SKM-1 (cell line): Measurements from ENCODE around the gene NLGN4Y.

ENCODE experiments used
- DNase-seq: peaks from one replicate; lab custom pipeline; 2025; ENCODE audit not compliant: unreplicated experiment; lab: John Stamatoyannopoulos, UW

NLGN4Y gene

DNA sequence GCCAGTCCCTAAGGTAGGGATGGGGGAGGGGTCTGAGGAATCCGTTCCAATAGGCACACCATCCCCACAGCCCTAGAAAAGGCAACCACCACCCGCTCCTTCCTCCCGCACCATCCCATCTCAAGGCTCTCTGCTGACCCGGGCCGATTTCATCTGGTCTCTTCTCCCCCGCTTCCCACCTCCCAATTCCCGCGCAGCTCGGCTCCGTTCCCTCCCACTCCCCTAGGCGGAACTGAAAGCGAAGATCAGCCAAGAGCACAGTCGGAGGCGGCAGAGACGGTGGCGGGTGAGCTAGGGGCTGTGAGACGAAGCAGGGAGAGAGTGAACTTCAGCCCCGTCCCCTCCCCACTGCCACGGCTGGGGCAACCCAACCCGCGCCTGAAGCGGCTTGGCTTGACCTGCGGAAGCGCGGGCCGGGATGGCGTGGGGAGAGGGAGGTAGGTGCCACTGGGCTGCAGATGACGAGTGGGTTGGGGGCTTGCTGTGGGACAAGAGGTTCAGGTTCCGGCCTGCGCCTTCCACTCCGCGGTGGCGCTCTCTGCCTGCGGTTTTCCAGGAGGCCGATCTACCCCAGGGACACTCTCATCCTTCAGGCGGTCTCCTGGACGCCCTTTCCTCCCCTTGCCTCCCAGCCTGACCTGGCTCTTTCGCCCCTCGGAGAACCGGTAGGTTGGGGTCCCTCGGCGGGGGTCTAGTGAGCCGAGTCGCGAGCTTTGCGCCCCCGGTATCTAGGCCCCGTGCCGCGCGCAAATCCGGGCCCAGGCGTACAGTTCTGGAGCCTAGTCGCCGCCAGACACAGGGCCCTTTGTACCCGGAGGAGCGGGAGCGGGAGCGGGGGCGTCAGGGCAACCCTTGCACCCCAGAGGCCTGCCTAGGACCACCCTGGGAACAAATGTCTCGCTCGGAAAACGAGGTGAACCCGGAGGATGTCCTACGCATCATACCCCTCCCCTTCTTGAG, at the start of gene NLGN4Y:
TSS of gene NLGN4Y (plus strand) at position 258 of the 960 bp plus-strand sequence. CDS start 97,591 bp downstream, outside the sequence.
- DNase-seq, result peak; percentile 18

- no peak for DNase-seq
Observed at GRCh38 chrY:14485935-14486334, 38.4 kb upstream of the NLGN4Y start.

DNA sequence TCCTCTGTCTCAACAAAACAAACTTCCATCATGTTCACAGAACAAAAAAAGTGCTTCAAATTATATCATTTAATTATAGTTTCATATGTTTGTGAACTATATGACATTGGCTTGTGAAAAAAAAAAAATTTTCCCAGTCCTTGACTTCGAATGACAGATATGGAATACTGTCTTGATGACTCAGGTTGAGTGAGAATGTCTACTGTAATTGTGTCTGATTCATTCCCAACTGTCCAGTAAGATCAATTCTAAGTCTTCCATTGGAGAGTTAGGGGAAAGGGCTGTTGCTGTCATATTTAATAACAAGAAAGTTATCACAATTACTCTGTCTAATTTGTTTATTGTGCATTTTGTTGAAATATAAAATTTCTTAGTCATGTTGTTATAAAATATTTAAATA, 34.1 kb upstream of the NLGN4Y start:
- no peak for DNase-seq

DNA sequence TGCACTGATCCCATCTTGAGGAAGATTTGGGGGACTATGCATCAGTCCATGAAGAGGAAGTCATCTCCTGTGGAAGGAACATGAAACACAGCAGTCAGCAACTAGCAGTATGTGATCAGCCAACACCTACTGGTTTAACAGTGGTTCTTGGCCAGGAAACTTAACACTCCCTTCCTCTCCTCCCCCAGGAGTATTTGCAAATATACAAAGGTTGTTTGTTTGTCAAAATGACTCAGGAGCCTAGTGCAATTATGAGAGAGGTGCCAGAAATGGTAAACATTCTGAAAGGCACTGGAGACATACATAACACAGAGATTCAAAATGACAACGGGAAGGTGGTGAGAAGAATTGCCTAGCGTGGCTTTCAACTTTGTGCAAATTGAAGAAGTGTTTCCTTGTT, 26.3 kb upstream of the NLGN4Y start:
- DNase-seq, result no peak

DNA sequence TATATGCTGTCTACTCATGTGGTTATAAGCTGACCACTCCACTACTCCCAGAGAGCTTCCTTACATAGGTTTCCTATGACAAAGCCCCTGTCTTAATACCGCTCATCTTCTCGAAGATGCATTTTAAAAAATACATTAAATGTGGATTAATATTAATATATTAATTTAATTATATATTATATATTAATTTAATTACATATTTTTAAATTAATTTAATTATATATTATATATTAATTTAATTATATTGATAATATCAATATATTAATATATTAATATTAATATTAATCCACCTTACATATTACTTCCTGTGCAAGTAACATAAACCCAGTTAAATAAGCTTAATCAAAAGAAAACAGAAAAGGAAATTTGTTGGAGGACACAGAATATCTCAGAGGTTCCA, 19.7 kb upstream of the NLGN4Y start:
- DNase-seq, result no peak

- no peak for DNase-seq
Observed at GRCh38 chrY:14522379-14522950, 1.9 kb upstream of the NLGN4Y start.

DNA sequence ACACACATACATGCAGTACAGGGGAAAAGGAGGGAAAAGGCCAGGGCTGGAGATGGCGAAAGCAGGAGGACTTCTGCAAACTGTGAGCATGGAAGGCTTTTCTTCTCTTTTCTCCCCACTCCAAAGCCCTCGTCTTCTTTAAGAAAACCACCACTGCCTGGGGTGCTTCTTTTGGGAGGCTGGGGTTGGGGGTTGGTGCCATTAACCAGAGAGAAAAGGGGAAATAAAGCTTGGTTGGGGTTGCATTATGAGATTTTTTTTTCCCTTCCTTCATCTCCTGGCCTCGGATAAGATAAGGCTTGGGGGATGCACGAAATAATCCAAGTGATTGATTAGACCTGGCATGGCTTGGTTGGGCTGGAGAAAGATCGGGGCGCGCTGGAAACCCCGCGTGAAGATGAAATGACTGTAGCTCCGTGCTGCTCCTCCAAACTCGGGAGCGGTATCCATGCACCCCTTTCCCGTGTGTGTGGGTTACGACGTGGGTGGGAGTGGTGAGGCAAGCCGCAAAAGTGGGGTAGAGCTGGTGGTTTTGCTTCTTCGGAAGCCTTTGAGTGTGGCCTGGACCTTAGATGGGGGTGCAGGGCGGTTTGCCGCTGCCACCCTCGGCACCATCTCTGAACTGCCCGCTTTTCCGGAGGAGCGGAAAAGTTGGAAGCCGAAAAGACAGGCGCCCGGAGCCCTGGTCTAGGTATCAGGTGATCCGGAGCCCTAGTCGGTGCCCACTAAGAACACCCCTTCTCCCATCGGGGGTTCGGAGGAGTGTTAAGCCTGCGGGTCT, 648 bp upstream of the NLGN4Y start:
- DNase-seq, result peak; percentile 38

GRCh38 chrY:14525315-14525714, 986 bp downstream of the NLGN4Y start:
- DNase-seq, result no peak

- DNase-seq, result no peak
Observed at GRCh38 chrY:14528361-14528760, 4.0 kb downstream of the NLGN4Y start.

DNA sequence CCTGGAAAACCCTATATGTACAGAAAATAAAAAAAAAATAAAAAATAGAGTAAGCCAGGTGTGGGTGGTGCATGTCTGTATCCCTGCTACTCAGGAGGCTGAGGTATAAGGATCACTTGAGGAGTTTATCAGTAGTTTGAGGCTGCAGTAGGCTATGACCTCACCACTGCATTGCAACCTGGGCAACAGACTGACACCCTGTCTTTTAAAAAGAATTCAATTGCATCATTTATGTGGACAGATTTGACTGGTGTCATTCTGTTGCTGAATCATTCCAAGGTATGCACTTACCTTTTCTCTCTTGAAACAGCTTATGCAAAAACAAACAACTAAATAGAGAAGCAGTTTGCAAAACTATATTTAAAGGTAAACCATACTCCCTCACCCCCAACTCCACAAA, 12.4 kb downstream of the NLGN4Y start:
- no peak for DNase-seq

- DNase-seq, result no peak
Observed at GRCh38 chrY:14543506-14543905, 19.2 kb downstream of the NLGN4Y start.

GRCh38 chrY:14581294-14581693, 57.0 kb downstream of the NLGN4Y start:
- DNase-seq, result no peak

DNA sequence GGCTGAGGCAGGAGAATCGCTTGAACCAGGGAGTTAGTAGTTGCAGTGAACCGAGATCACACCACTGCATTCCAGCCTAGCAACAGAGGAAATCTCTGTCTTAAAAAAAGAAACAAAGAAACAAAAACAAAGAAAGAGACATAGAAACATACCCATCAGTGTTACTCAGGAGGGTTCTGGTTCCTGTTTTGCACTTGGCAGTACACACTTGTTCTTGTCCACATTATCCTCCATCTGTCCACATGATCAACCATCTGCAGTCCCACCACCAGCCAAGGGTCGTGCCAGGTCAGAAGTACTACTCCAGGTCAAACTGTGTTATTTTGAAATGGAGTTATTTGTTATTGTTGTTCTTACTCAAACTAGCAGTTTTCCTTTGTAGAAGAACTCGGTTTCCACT, 62.4 kb downstream of the NLGN4Y start:
- no peak for DNase-seq

DNA sequence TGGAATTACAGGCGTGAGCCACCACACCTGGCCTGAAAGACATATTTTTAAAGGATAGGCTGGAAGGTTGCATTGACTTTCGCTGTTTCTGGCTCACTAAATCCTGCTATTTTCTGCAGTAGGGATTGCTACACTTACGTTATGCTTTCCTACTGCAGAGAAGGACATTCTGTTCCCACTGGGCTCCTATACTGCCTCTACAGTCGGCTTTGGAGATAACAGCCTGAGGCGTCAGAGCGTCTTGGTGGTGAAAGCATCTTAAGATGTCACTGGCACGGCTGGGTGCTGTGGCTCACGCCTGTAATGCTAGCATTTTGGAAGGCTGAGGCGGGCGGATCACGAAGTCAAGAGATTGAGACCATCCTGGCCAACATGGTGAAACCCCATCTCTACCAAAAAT, 77.0 kb downstream of the NLGN4Y start:
- DNase-seq, result no peak

GRCh38 chrY:14617625-14618024, 93.3 kb downstream of the NLGN4Y start:
- no peak for DNase-seq

- DNase-seq, result no peak
Observed at GRCh38 chrY:14618513-14618912, 94.2 kb downstream of the NLGN4Y start.

DNA sequence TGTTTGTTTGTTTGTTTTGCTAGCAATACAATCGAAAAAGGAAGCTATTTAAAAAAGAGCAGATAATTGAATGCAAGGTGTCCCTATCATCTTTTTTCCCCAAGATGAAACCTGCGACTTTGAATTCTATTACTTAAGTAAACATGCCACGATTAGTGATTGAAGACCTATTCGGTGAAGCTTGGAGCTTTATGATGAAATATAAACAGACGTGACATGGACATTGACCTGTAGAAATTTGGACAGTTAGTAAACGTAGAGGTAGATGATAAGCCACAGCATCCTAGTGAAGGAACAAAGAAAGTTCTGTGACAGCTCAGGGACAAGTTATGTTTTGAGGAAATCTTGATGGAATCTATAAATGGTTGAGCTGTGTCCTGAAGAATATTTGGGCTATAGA, 103.9 kb downstream of the NLGN4Y start:
- DNase-seq, result no peak

- no peak for DNase-seq
Observed at GRCh38 chrY:14631676-14632075, 107.3 kb downstream of the NLGN4Y start.

- DNase-seq, result no peak
Observed at GRCh38 chrY:14633718-14634117, 109.4 kb downstream of the NLGN4Y start.

GRCh38 chrY:14634954-14635353, 110.6 kb downstream of the NLGN4Y start:
- no peak for DNase-seq

GRCh38 chrY:14637551-14637950, 113.2 kb downstream of the NLGN4Y start:
- DNase-seq, result no peak

DNA sequence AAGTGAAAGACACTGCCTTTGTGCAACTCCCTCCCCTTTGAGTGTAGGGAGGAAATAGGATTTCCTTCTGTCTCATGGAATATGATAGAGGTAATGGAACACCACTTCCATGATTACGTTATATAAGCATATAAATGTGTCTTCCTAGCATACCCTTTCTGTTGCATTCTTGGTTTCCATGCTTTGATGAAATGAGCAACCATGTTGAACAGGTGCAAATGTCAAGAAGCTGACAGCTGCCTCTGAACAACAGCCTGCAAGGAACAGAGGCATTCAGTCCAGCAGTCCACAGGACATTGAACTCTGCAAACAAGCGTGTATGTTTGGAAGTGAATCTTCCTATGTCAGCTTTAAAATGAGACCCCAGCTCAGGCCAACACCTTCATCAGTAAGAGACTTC, 117.5 kb downstream of the NLGN4Y start:
- DNase-seq, result no peak
